ENCODE measurements around the gene FYB2. TPM values are rescaled to one million over a fixed set of nuclear protein-coding genes. Genes with fewer than 3 reads are reported as not detected.

The FYB2 gene
- total RNA-seq, 1 donor from 2014 or later, result 0.14 TPM

GRCh38 chr1:56825436-56825835, 6.2 kb upstream of the FYB2 start:
- no peak overlapping the region for H3K27ac Mint-ChIP-seq (ENCODE audit: unreplicated experiment)
- no peak for FAIRE-seq
- peaks cover 4% of the 10 kb centered on the region for H3K4me1 ChIP-seq (ENCODE audit: insufficient read depth, low read length)
- no peak overlapping the region for H3K4me2 ChIP-seq (ENCODE audit: low read length)
- no peaks in the 10 kb centered on the region for H3K36me3 ChIP-seq (ENCODE audit: insufficient read depth, low read length)
- no peak overlapping the region for H3K4me3 Mint-ChIP-seq (ENCODE audit: unreplicated experiment)
- H3K36me3 Mint-ChIP-seq (ENCODE audit: low read depth, unreplicated experiment), result peaks cover 1% of the 10 kb centered on the region
- H2AFZ ChIP-seq (ENCODE audit: low read depth, low read length), result no peak overlapping the region
- peaks cover 17% of the 10 kb centered on the region for H3K27me3 Mint-ChIP-seq (ENCODE audit: low read depth, unreplicated experiment)
- peak; percentile 45 for DNase-seq (ENCODE audit: low read depth)
- no peaks in the 10 kb centered on the region for H3K79me2 ChIP-seq (ENCODE audit: insufficient read depth, low read length)
- no peaks in the 10 kb centered on the region for H4K20me1 ChIP-seq (ENCODE audit: insufficient read depth, low read length)
- H3K9me3 ChIP-seq (ENCODE audit: insufficient read depth, low read depth, low read length), result no peaks in the 10 kb centered on the region
- peaks cover 2% of the 10 kb centered on the region for H3K9me3 Mint-ChIP-seq (ENCODE audit: unreplicated experiment)
- H3K9ac ChIP-seq (ENCODE audit: low read length), result no peak overlapping the region
- TF ChIP-seq, protein P1, sequence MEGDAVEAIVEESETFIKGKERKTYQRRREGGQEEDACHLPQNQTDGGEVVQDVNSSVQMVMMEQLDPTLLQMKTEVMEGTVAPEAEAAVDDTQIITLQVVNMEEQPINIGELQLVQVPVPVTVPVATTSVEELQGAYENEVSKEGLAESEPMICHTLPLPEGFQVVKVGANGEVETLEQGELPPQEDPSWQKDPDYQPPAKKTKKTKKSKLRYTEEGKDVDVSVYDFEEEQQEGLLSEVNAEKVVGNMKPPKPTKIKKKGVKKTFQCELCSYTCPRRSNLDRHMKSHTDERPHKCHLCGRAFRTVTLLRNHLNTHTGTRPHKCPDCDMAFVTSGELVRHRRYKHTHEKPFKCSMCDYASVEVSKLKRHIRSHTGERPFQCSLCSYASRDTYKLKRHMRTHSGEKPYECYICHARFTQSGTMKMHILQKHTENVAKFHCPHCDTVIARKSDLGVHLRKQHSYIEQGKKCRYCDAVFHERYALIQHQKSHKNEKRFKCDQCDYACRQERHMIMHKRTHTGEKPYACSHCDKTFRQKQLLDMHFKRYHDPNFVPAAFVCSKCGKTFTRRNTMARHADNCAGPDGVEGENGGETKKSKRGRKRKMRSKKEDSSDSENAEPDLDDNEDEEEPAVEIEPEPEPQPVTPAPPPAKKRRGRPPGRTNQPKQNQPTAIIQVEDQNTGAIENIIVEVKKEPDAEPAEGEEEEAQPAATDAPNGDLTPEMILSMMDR (IDR thresholded peaks at IDR 0.05; ENCODE audit: insufficient read depth, low read depth, low read length), result no peak
- no peak for TF ChIP-seq EZH2 (IDR thresholded peaks at IDR 0.05; ENCODE audit: insufficient read depth, low read length)
- no peak overlapping the region for H3K27ac ChIP-seq (ENCODE audit: low read depth, low read length)
- no peaks in the 10 kb centered on the region for H3K27me3 ChIP-seq (ENCODE audit: insufficient read depth, low read length)
- H3K4me1 Mint-ChIP-seq (ENCODE audit: low read depth, unreplicated experiment), result no peaks in the 10 kb centered on the region
- H3K4me3 ChIP-seq (ENCODE audit: insufficient read depth, low read depth, low read length), result no peak overlapping the region

DNA sequence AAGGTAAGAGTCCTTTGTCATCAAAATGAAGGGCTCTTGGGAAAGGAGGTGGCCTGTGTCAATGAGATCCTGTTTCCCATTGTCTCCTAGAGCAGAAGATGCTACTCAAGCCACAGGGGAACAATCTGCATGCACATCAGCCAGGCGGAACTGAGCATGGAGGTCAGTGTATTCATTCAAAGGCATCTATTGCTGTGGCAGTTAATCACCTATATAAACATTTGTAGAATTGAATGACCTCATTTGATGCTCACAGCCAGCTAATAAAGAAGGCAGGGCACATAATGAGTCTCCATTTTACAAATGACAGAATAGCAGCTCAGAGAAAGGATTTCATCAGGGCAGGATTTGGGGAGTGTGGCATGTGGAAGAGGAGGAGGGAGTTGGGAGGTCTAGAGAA, 5.7 kb upstream of the FYB2 start:
- H3K4me1 Mint-ChIP-seq (ENCODE audit: low read depth, unreplicated experiment), result no peaks in the 10 kb centered on the region
- peaks cover 1% of the 10 kb centered on the region for H3K36me3 Mint-ChIP-seq (ENCODE audit: low read depth, unreplicated experiment)
- FAIRE-seq (no peak), DNase-seq (ENCODE audit: low read depth) (no peak)
- no peak overlapping the region for H3K9ac ChIP-seq (ENCODE audit: low read length)
- H3K36me3 ChIP-seq (ENCODE audit: insufficient read depth, low read length), result no peaks in the 10 kb centered on the region
- no peaks in the 10 kb centered on the region for H3K27me3 ChIP-seq (ENCODE audit: insufficient read depth, low read length)
- H3K9me3 Mint-ChIP-seq (ENCODE audit: unreplicated experiment), result peaks cover 2% of the 10 kb centered on the region
- no peak overlapping the region for H2AFZ ChIP-seq (ENCODE audit: low read depth, low read length)
- peaks cover 4% of the 10 kb centered on the region for H3K4me1 ChIP-seq (ENCODE audit: insufficient read depth, low read length)
- TF ChIP-seq EZH2 (IDR thresholded peaks at IDR 0.05; ENCODE audit: insufficient read depth, low read length), result no peak
- TF ChIP-seq, protein P1 (IDR thresholded peaks at IDR 0.05; ENCODE audit: insufficient read depth, low read depth, low read length), result no peak
- H3K27ac ChIP-seq (ENCODE audit: low read depth, low read length), result no peak overlapping the region
- peaks cover 17% of the 10 kb centered on the region for H3K27me3 Mint-ChIP-seq (ENCODE audit: low read depth, unreplicated experiment)
- H3K4me2 ChIP-seq (ENCODE audit: low read length), result no peak overlapping the region
- H3K4me3 Mint-ChIP-seq (ENCODE audit: unreplicated experiment), result no peak overlapping the region
- no peak overlapping the region for H3K27ac Mint-ChIP-seq (ENCODE audit: unreplicated experiment)
- H3K79me2 ChIP-seq (ENCODE audit: insufficient read depth, low read length), result no peaks in the 10 kb centered on the region
- H3K9me3 ChIP-seq (ENCODE audit: insufficient read depth, low read depth, low read length), result no peaks in the 10 kb centered on the region
- no peak overlapping the region for H3K4me3 ChIP-seq (ENCODE audit: insufficient read depth, low read depth, low read length)
- no peaks in the 10 kb centered on the region for H4K20me1 ChIP-seq (ENCODE audit: insufficient read depth, low read length)

DNA sequence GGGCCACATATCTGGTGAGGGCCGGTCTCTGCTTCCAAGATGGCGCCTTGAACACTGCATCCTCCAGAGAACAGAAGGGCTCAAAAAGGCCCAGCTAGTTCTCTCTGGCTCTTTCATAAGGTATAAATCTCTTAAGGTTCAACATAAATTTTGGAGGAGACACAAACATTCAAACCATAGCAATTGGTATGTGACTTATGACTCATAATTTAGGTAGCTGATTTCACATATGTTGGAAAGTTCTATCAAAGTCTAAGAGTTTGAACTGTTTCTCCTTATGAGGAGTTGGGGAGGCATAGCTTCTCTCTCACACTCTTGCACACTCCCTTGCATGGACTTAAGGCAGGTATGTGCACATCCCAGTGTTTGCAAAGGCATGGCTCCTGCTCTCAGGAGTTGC, 5.1 kb upstream of the FYB2 start:
- Mint-ChIP-seq H3K27me3 (ENCODE audit: low read depth, unreplicated experiment) (peaks cover 17% of the 10 kb centered on the region), H3K36me3 (ENCODE audit: low read depth, unreplicated experiment) (peaks cover 1% of the 10 kb centered on the region), H3K4me3 (ENCODE audit: unreplicated experiment) (no peak overlapping the region), H3K27ac (ENCODE audit: unreplicated experiment) (no peak overlapping the region), H3K4me1 (ENCODE audit: low read depth, unreplicated experiment) (no peaks in the 10 kb centered on the region), H3K9me3 (ENCODE audit: unreplicated experiment) (peaks cover 2% of the 10 kb centered on the region)
- Histone ChIP-seq H4K20me1 (ENCODE audit: insufficient read depth, low read length) (no peaks in the 10 kb centered on the region), H3K79me2 (ENCODE audit: insufficient read depth, low read length) (no peaks in the 10 kb centered on the region), H3K27me3 (ENCODE audit: insufficient read depth, low read length) (no peaks in the 10 kb centered on the region), H3K4me3 (ENCODE audit: insufficient read depth, low read depth, low read length) (no peak overlapping the region), H3K9me3 (ENCODE audit: insufficient read depth, low read depth, low read length) (no peaks in the 10 kb centered on the region), H3K9ac (ENCODE audit: low read length) (no peak overlapping the region), H3K36me3 (ENCODE audit: insufficient read depth, low read length) (no peaks in the 10 kb centered on the region), H3K4me2 (ENCODE audit: low read length) (no peak overlapping the region), H3K27ac (ENCODE audit: low read depth, low read length) (no peak overlapping the region), H2AFZ (ENCODE audit: low read depth, low read length) (no peak overlapping the region), H3K4me1 (ENCODE audit: insufficient read depth, low read length) (peaks cover 4% of the 10 kb centered on the region)
- TF ChIP-seq EZH2 (IDR thresholded peaks at IDR 0.05; ENCODE audit: insufficient read depth, low read length), result no peak
- FAIRE-seq, result peak; percentile 37
- no peak for DNase-seq (ENCODE audit: low read depth)
